Endothelial cell of umbilical vein (primary cell): ENCODE measurements around the gene CST3. TPM values are rescaled to one million over a fixed set of nuclear protein-coding genes. Genes with fewer than 3 reads are reported as not detected.

ENCODE experiments used
- BruUV-seq: library from RNA; stranded (reverse); fragments of 400-500 nt; replicated peaks from 2 replicates; lab custom pipeline; 2021; lab: Mats Ljungman, UMichigan
- CTCF ChIA-PET: fragments of 300-600, 350-600 bp; sonication (Branson Sonifier 250); formaldehyde crosslinking; loops from one replicate; lab custom pipeline; 2021; ENCODE audit warnings: antibody characterized with exemption, inconsistent platforms; lab: Charles Lee
- POLR2A ChIA-PET: fragments of 300-600, 350-600 bp; sonication (Branson Sonifier 250); formaldehyde crosslinking; loops from one replicate; lab custom pipeline; 2021; ENCODE audit warnings: antibody characterized with exemption, inconsistent platforms; lab: Charles Lee
- DNase-seq: peaks from one replicate; pipeline ENCODE4 v3.0.0-alpha.2; 2011; ENCODE audit warnings: low read depth, low spot score
- FAIRE-seq: peaks from 2 replicates; lab custom pipeline; 2011; peaks lifted over from hg19 to GRCh38; lab: Jason Lieb, UNC
- H2AFZ ChIP-seq: 2 replicates; pipeline ENCODE4 v1.6.0; 2012; ENCODE audit warnings: low read depth, low read length, control low read depth, inconsistent platforms
- H3K27ac ChIP-seq: 2 replicates; pipeline ENCODE4 v1.5.1; 2011; ENCODE audit warnings: low read depth, mild to moderate bottlenecking, control low read depth, low read length, moderate library complexity; ENCODE audit not compliant: insufficient read depth
- H3K27me3 ChIP-seq, 2 experiments: 2 replicates each; pipeline versions ENCODE4 v1.6.0 to v1.6.1; 2011; ENCODE audit warnings: low read length in 2 of 2, mixed read lengths in 1 of 2; ENCODE audit not compliant: control insufficient read depth in 2 of 2, insufficient read depth in 2 of 2
- H3K36me3 ChIP-seq, 2 experiments: 2 replicates in 1 of 2; 3 replicates in 1 of 2; pipeline ENCODE4 v1.5.1; 2011; ENCODE audit warnings: low read length in 2 of 2, mild to moderate bottlenecking in 1 of 2, moderate library complexity in 1 of 2; ENCODE audit not compliant: control insufficient read depth in 2 of 2, insufficient read depth in 2 of 2; ENCODE audit errors: extremely low read depth in 1 of 2
- H3K4me1 ChIP-seq: 3 replicates; pipeline ENCODE4 v1.5.1; 2011; ENCODE audit warnings: mild to moderate bottlenecking, low read length; ENCODE audit not compliant: control insufficient read depth, insufficient read depth; ENCODE audit errors: extremely low read depth
- H3K4me2 ChIP-seq: 2 replicates; pipeline ENCODE4 v1.6.1; 2011; ENCODE audit warnings: low read length, control low read depth, mixed read lengths; ENCODE audit not compliant: insufficient read depth
- H3K4me3 ChIP-seq, 3 experiments: fragments of 200-600 bp in 1 of 3; sonication (generic), shearing (Covaris generic) in 1 of 3; replicated peaks in 1 of 3; 2 replicates each; pipeline ENCODE4 v1.5.1; 2011 to 2016; ENCODE audit warnings: control low read depth in 3 of 3, low read length in 3 of 3, mild to moderate bottlenecking in 2 of 3, inconsistent platforms in 1 of 3, low read depth in 1 of 3, moderate library complexity in 1 of 3; ENCODE audit not compliant: insufficient read depth in 1 of 3
- H3K79me2 ChIP-seq: 2 replicates; pipeline ENCODE4 v1.6.0; 2012; ENCODE audit warnings: low read length, inconsistent platforms; ENCODE audit not compliant: control insufficient read depth, insufficient read depth
- H3K9ac ChIP-seq: replicated peaks from 2 replicates; pipeline ENCODE3; 2011; ENCODE audit warnings: low read length, control low read depth; ENCODE audit not compliant: insufficient read depth; ENCODE audit errors: extremely low read depth
- H3K9me1 ChIP-seq: replicated peaks from 3 replicates; pipeline ENCODE4 v1.6.0; 2011; ENCODE audit warnings: mild to moderate bottlenecking, low read length; ENCODE audit not compliant: control insufficient read depth, insufficient read depth; ENCODE audit errors: extremely low read depth
- H3K9me3 ChIP-seq: replicated peaks from 2 replicates; pipeline ENCODE4 v1.5.1; 2012; ENCODE audit warnings: low read length, inconsistent platforms; ENCODE audit not compliant: control insufficient read depth, insufficient read depth
- H4K20me1 ChIP-seq: replicated peaks from 2 replicates; pipeline ENCODE3; 2011; ENCODE audit warnings: mild to moderate bottlenecking, low read length; ENCODE audit not compliant: control insufficient read depth, insufficient read depth; ENCODE audit errors: extremely low read depth
- EZH2 ChIP-seq: IDR thresholded peaks from 2 replicates; pipeline ENCODE4 v1.6.1; 2012; ENCODE audit warnings: borderline replicate concordance, low read depth, mild to moderate bottlenecking, moderate library complexity, low read length, inconsistent platforms; ENCODE audit not compliant: severe bottlenecking
- FOS ChIP-seq: IDR thresholded peaks from 2 replicates; pipeline ENCODE4 v1.6.1; 2011; ENCODE audit warnings: mild to moderate bottlenecking, low read length, moderate library complexity, borderline replicate concordance; ENCODE audit not compliant: insufficient read depth
- GATA2 ChIP-seq: IDR thresholded peaks from 2 replicates; pipeline ENCODE4 v1.7.0; 2011; ENCODE audit warnings: low read depth, mild to moderate bottlenecking, moderate library complexity, mixed read lengths, low read length; ENCODE audit not compliant: insufficient read length, insufficient read depth
- JUN ChIP-seq: IDR thresholded peaks from 2 replicates; pipeline ENCODE4 v1.6.1; 2011; ENCODE audit warnings: borderline replicate concordance, low read depth; ENCODE audit not compliant: insufficient read length, insufficient read depth
- MYC ChIP-seq: IDR thresholded peaks from one replicate; pipeline ENCODE4 v1.6.1; 2011; ENCODE audit warnings: mild to moderate bottlenecking, low read depth, low read length
- POLR2A ChIP-seq: IDR thresholded peaks from 2 replicates; pipeline ENCODE4 v1.6.1; 2012; ENCODE audit warnings: low read depth, mild to moderate bottlenecking, control low read depth, low read length
- POLR2AphosphoS5 ChIP-seq: IDR thresholded peaks from 2 replicates; pipeline ENCODE4 v1.6.1; 2012; ENCODE audit warnings: low read depth, mild to moderate bottlenecking, control low read depth, low read length, moderate library complexity; ENCODE audit not compliant: insufficient read depth
- dilution Hi-C: fragments of 300-500 bp; cut with MboI; formaldehyde crosslinking; loops from one replicate; pipeline ENCODE4 v1.15.0; 2019; ENCODE audit warnings: low sequenced_read_pairs; ENCODE audit not compliant: extremely low pct_ligation_motif_present
- intact Hi-C: fragments of 100-400 bp; cut with micrococcal nuclease; formaldehyde crosslinking; loops from one replicate; pipeline ENCODE4 v1.10.0; 2022
- polyA plus RNA-seq, 4 experiments: library from polyadenylated mRNA; depleted of rRNA in 3 of 4; stranded (reverse) in 3 of 4; unstranded in 1 of 4; fragments of >200 nt; gene quantifications; 2 replicates each; pipeline versions ENCODE4 v1.2.1 to v1.2.3, GENCODE V29; 2011 to 2012; ENCODE audit warnings: missing spikeins in 1 of 4
- total RNA-seq: library from RNA; stranded (reverse); gene quantifications from 2 replicates; pipeline ENCODE4 v1.2.3, GENCODE V29; 2021
- TF ChIP-seq, protein P1 (sequence below), 2 donors: IDR thresholded peaks; 1 replicate in 1 of 2; 2 replicates in 1 of 2; pipeline ENCODE4 v1.5.1; 2011; ENCODE audit warnings: low read length in 2 of 2, mild to moderate bottlenecking in 2 of 2, moderate library complexity in 2 of 2, control low read depth in 1 of 2, inconsistent platforms in 1 of 2, low read depth in 1 of 2; ENCODE audit not compliant: insufficient read depth in 1 of 2; ENCODE audit errors: extremely low read depth in 1 of 2
- TF ChIP-seq, protein P2 (sequence below): IDR thresholded peaks from 2 replicates; pipeline ENCODE4 v1.6.1; 2011; ENCODE audit not compliant: insufficient read depth, insufficient read length

The CST3 gene
- total and polyA plus RNA-seq, 2 donors (not counting 3 experiments of a cell fraction or from before 2014, with no cell fraction given) = 251 to 479 TPM

DNA sequence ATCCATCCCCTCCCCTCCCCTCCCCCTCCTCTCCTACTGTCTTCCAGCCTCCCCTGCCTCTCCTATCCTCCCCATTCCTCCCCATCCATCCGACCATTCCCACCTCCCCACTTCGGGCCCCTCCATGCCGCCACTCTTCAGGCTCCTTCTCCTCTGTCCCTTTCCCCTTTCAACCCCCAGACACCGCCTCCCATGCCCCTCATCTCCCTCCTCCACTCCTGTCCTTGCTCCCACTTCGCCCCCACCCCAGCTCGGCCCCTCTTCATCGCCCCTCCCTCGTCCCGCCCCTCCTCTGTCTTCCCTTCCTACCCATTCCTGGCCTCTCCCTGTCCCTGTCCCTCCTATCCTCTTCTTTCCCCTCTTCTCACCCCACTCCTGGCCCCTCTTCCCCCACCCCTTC lies 554 bp upstream of the CST3 start:
- Histone ChIP-seq H2AFZ (no peak overlapping the region), H3K9ac (no peak overlapping the region), H4K20me1 (no peaks in the 10 kb centered on the region), H3K9me3 (no peaks in the 10 kb centered on the region), H3K36me3 (peaks cover 0 to 13% of the 10 kb centered on the region in 2 experiments), H3K27ac (no peak overlapping the region), H3K4me2 (no peak overlapping the region), H3K4me3 (no peak overlapping the region), H3K79me2 (peaks cover 30% of the 10 kb centered on the region), H3K9me1 (no peaks in the 10 kb centered on the region), H3K4me1 (peaks cover 26% of the 10 kb centered on the region), H3K27me3 (no peaks in the 10 kb centered on the region)
- CTCF ChIA-PET = interaction anchor here (1.4 to 2.1 kb wide), 4 partner anchors 11 to 32 kb away, joined by 3 to 11 read pairs (median 4); partner anchors contain the start of gene CST9
- dilution Hi-C loops (no loop called here), intact Hi-C loops (loop anchor here (5.0 kb wide), 2 partner anchors 54 to 276 kb away; partner anchors contain the start of gene GZF1)
- POLR2A ChIA-PET = interaction anchor here (0.7 to 1.5 kb wide), 2 partner anchors 9 to 16 kb away, joined by 3 to 5 read pairs; no protein-coding TSS in a partner anchor
- BruUV-seq = no TSS peak
- FAIRE-seq = no peak
- no peak for DNase-seq
- TF ChIP-seq, protein P1, sequence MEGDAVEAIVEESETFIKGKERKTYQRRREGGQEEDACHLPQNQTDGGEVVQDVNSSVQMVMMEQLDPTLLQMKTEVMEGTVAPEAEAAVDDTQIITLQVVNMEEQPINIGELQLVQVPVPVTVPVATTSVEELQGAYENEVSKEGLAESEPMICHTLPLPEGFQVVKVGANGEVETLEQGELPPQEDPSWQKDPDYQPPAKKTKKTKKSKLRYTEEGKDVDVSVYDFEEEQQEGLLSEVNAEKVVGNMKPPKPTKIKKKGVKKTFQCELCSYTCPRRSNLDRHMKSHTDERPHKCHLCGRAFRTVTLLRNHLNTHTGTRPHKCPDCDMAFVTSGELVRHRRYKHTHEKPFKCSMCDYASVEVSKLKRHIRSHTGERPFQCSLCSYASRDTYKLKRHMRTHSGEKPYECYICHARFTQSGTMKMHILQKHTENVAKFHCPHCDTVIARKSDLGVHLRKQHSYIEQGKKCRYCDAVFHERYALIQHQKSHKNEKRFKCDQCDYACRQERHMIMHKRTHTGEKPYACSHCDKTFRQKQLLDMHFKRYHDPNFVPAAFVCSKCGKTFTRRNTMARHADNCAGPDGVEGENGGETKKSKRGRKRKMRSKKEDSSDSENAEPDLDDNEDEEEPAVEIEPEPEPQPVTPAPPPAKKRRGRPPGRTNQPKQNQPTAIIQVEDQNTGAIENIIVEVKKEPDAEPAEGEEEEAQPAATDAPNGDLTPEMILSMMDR (IDR thresholded peaks at IDR 0.05; ENCODE audit: extremely low read depth in 1 of 2, insufficient read depth in 1 of 2, low read depth in 1 of 2, low read length in 2 of 2) = no peak
- TF ChIP-seq EZH2 (no peak), GATA2 (no peak), JUN (no peak), FOS (no peak), MYC (no peak), POLR2AphosphoS5 (no peak), POLR2A (no peak)
- TF ChIP-seq, protein P2, sequence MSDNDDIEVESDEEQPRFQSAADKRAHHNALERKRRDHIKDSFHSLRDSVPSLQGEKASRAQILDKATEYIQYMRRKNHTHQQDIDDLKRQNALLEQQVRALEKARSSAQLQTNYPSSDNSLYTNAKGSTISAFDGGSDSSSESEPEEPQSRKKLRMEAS = no peak
